MG63 (cell line): ENCODE results near the gene SLC6A11. TPM values are rescaled to one million over a fixed set of nuclear protein-coding genes. Genes with fewer than 3 reads are reported as not detected.

Source experiments
- DNase-seq: peaks from one replicate; pipeline ENCODE4 v3.0.0-alpha.2; 2020
- H3K27me3 ChIP-seq: fragments of 250-450 bp; sonication (Bioruptor Pico); 2 replicates; pipeline ENCODE4 v1.5.1; 2020; ENCODE audit warnings: mild to moderate bottlenecking, moderate library complexity
- H3K36me3 ChIP-seq: fragments of 250-450 bp; sonication (Bioruptor Pico); 2 replicates; pipeline ENCODE4 v1.5.1; 2020; ENCODE audit warnings: mild to moderate bottlenecking, moderate library complexity
- H3K4me3 ChIP-seq: fragments of 250-450 bp; sonication (Bioruptor Pico); 2 replicates; pipeline ENCODE4 v1.5.1; 2020; ENCODE audit warnings: mild to moderate bottlenecking, moderate library complexity
- H3K9me3 ChIP-seq: fragments of 250-450 bp; sonication (Bioruptor Pico); 2 replicates; pipeline ENCODE4 v1.5.1; 2020; ENCODE audit warnings: mild to moderate bottlenecking, moderate library complexity
- total RNA-seq: library from RNA; depleted of rRNA; stranded (reverse); fragments of >200 nt; shearing (Covaris generic); gene quantifications from 2 replicates; pipeline ENCODE4 v1.2.3, GENCODE V29; 2014; ENCODE audit warnings: low replicate concordance

SLC6A11 gene
- total RNA-seq, 1 experiment from 2014 or later = 0.95 TPM

- no peaks in the 10 kb centered on the region for H3K27me3 ChIP-seq
- no peaks in the 10 kb centered on the region for H3K36me3 ChIP-seq
- no peaks in the 10 kb centered on the region for H3K9me3 ChIP-seq
- no peak for DNase-seq
- H3K4me3 ChIP-seq = no peak overlapping the region
These were observed 148.6 kb downstream of the SLC6A11 start for GRCh38 chr3:10964537-10965167.

- Histone ChIP-seq H3K27me3 (no peaks in the 10 kb centered on the region), H3K4me3 (no peak overlapping the region)
- DNase-seq = no peak
These were observed 152.4 kb downstream of the SLC6A11 start for GRCh38 chr3:10968401-10968800.

GRCh38 chr3:10970306-10970960, 154.4 kb downstream of the SLC6A11 start:
- Histone ChIP-seq H3K36me3 (no peaks in the 10 kb centered on the region), H3K4me3 (no peak overlapping the region), H3K9me3 (no peaks in the 10 kb centered on the region), H3K27me3 (no peaks in the 10 kb centered on the region)
- no peak for DNase-seq

More at GRCh38 chr3:10968401-10968800, 152.4 kb downstream of the SLC6A11 start:
- no peaks in the 10 kb centered on the region for H3K9me3 ChIP-seq
- no peaks in the 10 kb centered on the region for H3K36me3 ChIP-seq

DNA sequence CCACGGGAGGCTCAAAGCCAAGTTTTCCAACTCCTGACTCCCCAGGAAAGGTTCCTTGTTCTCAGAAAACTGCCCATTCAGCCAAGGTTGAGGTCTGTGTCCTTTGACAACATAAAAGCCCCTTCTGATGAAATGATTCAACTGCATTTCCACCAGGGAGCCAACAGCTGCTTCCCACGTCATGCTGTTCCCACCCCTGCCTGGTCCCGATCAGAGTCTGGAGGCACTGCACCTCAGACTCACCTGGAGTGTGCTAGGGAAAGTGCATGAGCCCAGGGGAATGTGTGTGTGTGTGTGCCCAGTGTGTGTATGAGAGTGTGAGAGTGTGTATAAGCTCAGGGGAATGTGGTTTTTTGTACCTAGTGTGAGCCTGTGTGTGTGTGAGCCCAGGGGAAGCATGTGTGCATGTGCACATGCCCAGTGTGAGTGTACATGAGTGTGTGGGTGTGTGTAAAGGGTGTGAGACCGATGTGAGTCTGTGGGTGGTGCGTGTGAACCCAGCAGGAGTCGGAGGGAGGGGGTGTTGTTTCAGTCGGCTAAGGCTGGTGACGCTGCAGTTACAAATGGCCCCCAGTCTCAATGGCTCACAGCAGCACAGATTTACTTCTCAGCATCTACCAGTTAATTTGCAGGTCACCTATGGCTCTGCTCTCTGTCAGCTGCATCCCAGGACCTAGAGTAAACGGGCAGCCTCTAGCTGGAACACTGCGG, 156.2 kb downstream of the SLC6A11 start:
- DNase-seq = no peak
- Histone ChIP-seq H3K4me3 (no peak overlapping the region), H3K36me3 (no peaks in the 10 kb centered on the region), H3K9me3 (no peaks in the 10 kb centered on the region), H3K27me3 (no peaks in the 10 kb centered on the region)

DNA sequence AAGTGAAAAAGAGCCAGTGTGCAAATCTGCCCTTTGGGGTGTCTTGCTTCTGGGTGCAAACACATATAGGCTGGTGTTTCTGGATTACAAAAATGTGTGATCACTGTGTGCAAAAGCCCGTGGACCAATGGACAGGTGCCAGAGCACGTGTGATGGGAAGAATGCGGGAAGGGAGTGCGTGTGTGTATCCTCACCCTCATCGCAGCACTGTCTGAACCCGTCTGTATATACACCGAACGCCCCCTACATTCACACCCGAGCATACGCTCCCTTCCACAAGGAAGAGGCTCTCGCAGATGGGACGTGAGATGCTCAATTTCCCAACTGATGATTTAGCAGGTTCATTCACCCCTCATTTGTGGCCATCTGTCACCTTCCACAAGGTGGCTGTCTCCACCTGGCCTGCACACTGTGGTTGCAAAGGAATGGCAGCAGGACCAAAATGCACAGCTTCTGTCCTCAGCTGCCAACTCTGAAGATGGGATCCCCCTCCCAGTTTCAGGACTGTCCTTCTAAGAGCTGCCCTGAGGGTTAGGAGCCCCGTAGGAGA, 157.1 kb downstream of the SLC6A11 start:
- DNase-seq = no peak
- no peaks in the 10 kb centered on the region for H3K27me3 ChIP-seq
- no peaks in the 10 kb centered on the region for H3K36me3 ChIP-seq
- H3K4me3 ChIP-seq = no peak overlapping the region
- H3K9me3 ChIP-seq = no peaks in the 10 kb centered on the region

DNA sequence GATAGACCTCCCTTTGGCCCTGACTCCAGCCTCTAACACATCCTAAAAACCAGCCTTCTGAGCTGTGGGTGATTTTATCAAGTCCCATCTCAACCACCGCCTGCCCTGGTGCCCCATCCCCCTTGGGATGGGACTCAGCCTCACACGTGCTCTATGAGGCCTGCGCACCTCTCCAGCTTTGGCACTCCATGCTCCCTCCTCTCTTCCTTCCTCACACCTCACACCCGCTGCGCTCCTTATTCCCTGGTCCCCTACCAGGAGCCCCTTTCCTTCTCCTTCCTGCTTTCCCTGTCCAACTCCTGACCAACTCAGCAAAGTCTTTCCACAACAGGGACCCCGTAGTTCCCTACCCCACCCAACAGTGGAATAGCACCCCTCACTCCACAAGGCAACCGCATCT, 158.1 kb downstream of the SLC6A11 start:
- no peaks in the 10 kb centered on the region for H3K9me3 ChIP-seq
- no peak overlapping the region for H3K4me3 ChIP-seq
- DNase-seq = no peak
- H3K27me3 ChIP-seq = no peaks in the 10 kb centered on the region
- H3K36me3 ChIP-seq = no peaks in the 10 kb centered on the region

- H3K4me3 ChIP-seq = no peak overlapping the region
- no peak for DNase-seq
- H3K27me3 ChIP-seq = no peaks in the 10 kb centered on the region
- no peaks in the 10 kb centered on the region for H3K36me3 ChIP-seq
- no peaks in the 10 kb centered on the region for H3K9me3 ChIP-seq
These were observed 158.8 kb downstream of the SLC6A11 start for GRCh38 chr3:10974746-10975375.

- no peaks in the 10 kb centered on the region for H3K9me3 ChIP-seq
These were observed 159.7 kb downstream of the SLC6A11 start for GRCh38 chr3:10975695-10976234.

DNA sequence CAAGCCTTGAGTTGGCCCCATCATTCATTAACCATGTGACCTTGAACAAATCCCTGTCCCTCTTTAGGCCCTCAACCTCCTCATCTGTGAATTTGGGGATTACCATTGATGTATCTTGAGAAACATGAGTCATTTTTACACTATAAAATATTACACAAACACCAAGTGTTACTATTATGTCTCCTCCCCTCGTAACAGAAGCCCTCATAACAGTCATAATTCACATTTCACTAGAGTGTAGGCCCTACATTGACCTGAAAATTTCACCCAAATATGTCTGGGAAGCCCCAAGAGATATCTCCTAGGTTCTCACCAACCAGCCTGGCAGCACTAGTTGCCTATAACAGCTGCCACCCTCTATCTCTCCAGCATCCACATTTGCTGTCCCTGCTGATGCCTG, 160.7 kb downstream of the SLC6A11 start:
- Histone ChIP-seq H3K4me3 (no peak overlapping the region), H3K36me3 (no peaks in the 10 kb centered on the region), H3K9me3 (no peaks in the 10 kb centered on the region), H3K27me3 (no peaks in the 10 kb centered on the region)
- no peak for DNase-seq

More at GRCh38 chr3:10975695-10976234, 159.7 kb downstream of the SLC6A11 start:
- DNase-seq = no peak
- H3K36me3 ChIP-seq = no peaks in the 10 kb centered on the region
- no peaks in the 10 kb centered on the region for H3K27me3 ChIP-seq
- no peak overlapping the region for H3K4me3 ChIP-seq

DNA sequence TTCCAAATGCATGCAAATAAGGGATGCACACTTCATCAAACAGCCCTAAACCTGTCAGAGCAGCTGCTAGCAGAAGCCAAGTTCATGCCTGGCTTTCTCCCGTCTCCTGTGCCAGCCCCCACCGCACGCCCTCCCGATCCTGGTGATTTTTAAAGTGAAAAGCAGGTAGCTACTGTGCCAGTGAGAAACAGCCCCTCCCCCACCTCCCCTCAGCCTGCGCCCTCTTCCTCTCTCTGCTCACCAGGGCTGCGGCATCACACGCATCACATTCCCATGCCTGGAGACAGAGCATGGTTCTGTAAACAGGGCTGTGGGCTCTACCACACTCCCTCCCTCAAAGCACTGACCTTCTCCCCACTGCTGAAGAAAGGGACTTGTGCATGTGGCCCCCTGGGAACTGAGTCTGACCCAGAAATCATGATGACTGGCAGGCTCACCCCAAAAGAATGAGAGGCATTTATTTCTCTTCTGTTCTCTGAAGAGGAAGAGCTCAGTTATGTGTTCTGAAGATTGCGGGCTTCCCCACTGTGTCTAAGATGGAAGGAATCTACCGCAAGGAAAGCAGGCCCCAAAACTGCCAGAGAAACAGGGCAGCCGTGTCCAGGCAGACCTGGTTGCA, 162.0 kb downstream of the SLC6A11 start:
- Histone ChIP-seq H3K36me3 (no peaks in the 10 kb centered on the region), H3K9me3 (no peaks in the 10 kb centered on the region), H3K4me3 (no peak overlapping the region), H3K27me3 (no peaks in the 10 kb centered on the region)
- no peak for DNase-seq

- no peak overlapping the region for H3K4me3 ChIP-seq
- no peaks in the 10 kb centered on the region for H3K36me3 ChIP-seq
- no peaks in the 10 kb centered on the region for H3K9me3 ChIP-seq
- no peaks in the 10 kb centered on the region for H3K27me3 ChIP-seq
- no peak for DNase-seq
These were observed 162.9 kb downstream of the SLC6A11 start for GRCh38 chr3:10978956-10979355.

- Histone ChIP-seq H3K36me3 (no peaks in the 10 kb centered on the region), H3K27me3 (no peaks in the 10 kb centered on the region), H3K9me3 (no peaks in the 10 kb centered on the region), H3K4me3 (no peak overlapping the region)
- DNase-seq = no peak
These were observed 164.3 kb downstream of the SLC6A11 start for GRCh38 chr3:10980312-10980711.

DNA sequence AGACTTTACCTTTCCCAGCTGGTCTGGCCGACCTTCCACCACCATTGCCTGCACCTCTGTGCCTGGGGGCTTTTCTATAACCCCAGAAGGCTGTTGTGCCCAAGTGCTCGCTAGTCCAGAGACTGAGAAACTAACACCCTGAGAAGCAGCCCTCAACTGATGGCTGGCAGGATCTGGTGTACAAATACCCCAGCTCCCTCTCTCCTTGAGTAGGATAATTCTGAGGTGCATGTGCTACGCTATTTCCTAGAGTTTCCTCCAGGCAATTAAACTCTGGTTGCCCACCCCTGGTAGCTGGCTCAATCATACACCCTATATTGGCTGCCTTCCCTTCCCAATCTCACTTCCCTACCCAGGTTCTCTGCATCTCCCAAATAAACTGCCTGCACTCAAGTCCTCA, 165.0 kb downstream of the SLC6A11 start:
- no peak for DNase-seq
- no peaks in the 10 kb centered on the region for H3K36me3 ChIP-seq
- H3K9me3 ChIP-seq = no peaks in the 10 kb centered on the region
- H3K27me3 ChIP-seq = no peaks in the 10 kb centered on the region
- H3K4me3 ChIP-seq = no peak overlapping the region

- Histone ChIP-seq H3K27me3 (no peaks in the 10 kb centered on the region), H3K36me3 (no peaks in the 10 kb centered on the region), H3K4me3 (no peak overlapping the region), H3K9me3 (no peaks in the 10 kb centered on the region)
- DNase-seq = no peak
These were observed 165.9 kb downstream of the SLC6A11 start for GRCh38 chr3:10981961-10982360.

DNA sequence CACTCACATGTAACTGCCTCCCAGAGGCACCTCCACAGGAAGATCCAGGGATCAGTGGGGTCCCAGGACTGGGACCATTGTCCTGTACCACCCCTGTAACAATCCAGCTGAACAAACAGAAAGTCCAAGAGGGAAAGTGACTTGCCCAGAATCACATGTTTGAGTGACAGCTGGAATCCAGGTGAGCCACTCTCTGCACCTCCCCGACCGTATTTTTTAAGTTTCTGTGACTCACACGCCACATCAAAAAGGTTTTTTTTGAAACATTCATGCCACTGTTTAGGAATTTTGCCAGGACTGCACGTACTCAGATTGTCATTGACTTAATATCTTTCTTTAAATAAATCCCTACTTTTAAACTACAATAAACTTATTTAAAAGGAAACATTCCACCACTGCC, 166.8 kb downstream of the SLC6A11 start:
- no peak overlapping the region for H3K4me3 ChIP-seq
- no peaks in the 10 kb centered on the region for H3K36me3 ChIP-seq
- H3K27me3 ChIP-seq = no peaks in the 10 kb centered on the region
- no peak for DNase-seq
- no peaks in the 10 kb centered on the region for H3K9me3 ChIP-seq

- Histone ChIP-seq H3K9me3 (no peaks in the 10 kb centered on the region), H3K36me3 (no peaks in the 10 kb centered on the region), H3K4me3 (no peak overlapping the region), H3K27me3 (no peaks in the 10 kb centered on the region)
- peak; percentile 21 for DNase-seq
These were observed 167.3 kb downstream of the SLC6A11 start for GRCh38 chr3:10983219-10983916.
